ENCODE measurements around the gene OR8I2. TPM values are rescaled to one million over a fixed set of nuclear protein-coding genes. Genes with fewer than 3 reads are reported as not detected.

Gene OR8I2
- polyA plus RNA-seq, 3 donors = not detected

Small RNA genes within 50 kb of the gene (small RNA-seq; reads per million reads assigned to genes)
- gene OR8I4P (ENCODE audit: insufficient read length, low read depth) = not detected

Other genes with a start within 250 kb of the OR8I2 start
- not detected for gene TRIM51, start 210.0 kb upstream of the OR8I2 start, polyA plus RNA-seq
- not detected for gene OR5W2, start 178.7 kb upstream of the OR8I2 start, polyA plus RNA-seq
- gene OR5I1, start 156.9 kb upstream of the OR8I2 start, polyA plus RNA-seq = not detected
- gene OR10AG1, start 123.4 kb upstream of the OR8I2 start, polyA plus RNA-seq = not detected
- not detected for gene OR5F1, start 98.7 kb upstream of the OR8I2 start, polyA plus RNA-seq
- gene OR5AS1, start 65.7 kb upstream of the OR8I2 start, polyA plus RNA-seq = not detected
- not detected for gene OR8H2, start 10.4 kb downstream of the OR8I2 start, polyA plus RNA-seq
- gene OR8H3, start 29.1 kb downstream of the OR8I2 start, polyA plus RNA-seq = not detected
- not detected for gene OR8J3, start 46.9 kb downstream of the OR8I2 start, polyA plus RNA-seq
- gene OR8K5, start 67.0 kb downstream of the OR8I2 start, polyA plus RNA-seq = not detected
- gene OR5J2, start 83.3 kb downstream of the OR8I2 start, polyA plus RNA-seq = not detected
- not detected for gene OR5T2, start 140.9 kb downstream of the OR8I2 start, polyA plus RNA-seq
- not detected for gene OR5T3, start 158.9 kb downstream of the OR8I2 start, polyA plus RNA-seq
- gene OR5T1, start 180.8 kb downstream of the OR8I2 start, polyA plus RNA-seq = not detected
- not detected for gene OR8H1, start 198.9 kb downstream of the OR8I2 start, polyA plus RNA-seq
- not detected for gene OR8K3, start 221.8 kb downstream of the OR8I2 start, polyA plus RNA-seq

Data from CD14-positive monocyte (primary cell).